WTC11 (cell line): ENCODE data around the gene RTN3. TPM values are rescaled to one million over a fixed set of nuclear protein-coding genes. Genes with fewer than 3 reads are reported as not detected.

ENCODE experiments used
- CBFB ChIP-seq: sonication (generic); formaldehyde crosslinking; IDR thresholded peaks from 2 replicates; pipeline ENCODE4 v1.8.1; 2022; ENCODE audit warnings: mild to moderate bottlenecking, low read depth, missing genetic modification reagents
- CREM ChIP-seq: sonication (generic); formaldehyde crosslinking; IDR thresholded peaks from 2 replicates; pipeline ENCODE4 v1.8.1; 2022; ENCODE audit warnings: mild to moderate bottlenecking, missing genetic modification reagents, moderate library complexity
- CTCF ChIP-seq: fragments of 200-600 bp; IDR thresholded peaks from 2 replicates; pipeline ENCODE4 v1.8.0; 2022; ENCODE audit warnings: antibody characterized with exemption
- E2F1 ChIP-seq: sonication (generic); formaldehyde crosslinking; IDR thresholded peaks from 2 replicates; pipeline ENCODE4 v1.8.0; 2022; ENCODE audit warnings: mild to moderate bottlenecking, missing genetic modification reagents
- GRHL2 ChIP-seq: fragments of 250-450 bp; sonication (Bioruptor Pico); IDR thresholded peaks from 2 replicates; pipeline ENCODE4 v1.8.0; 2022; ENCODE audit warnings: mild to moderate bottlenecking, moderate library complexity; ENCODE audit not compliant: insufficient replicate concordance, severe bottlenecking
- GTF2I ChIP-seq: fragments of 250-450 bp; sonication (Bioruptor Pico); conservative IDR thresholded peaks from 2 replicates; pipeline ENCODE4 v1.4.0; 2021; ENCODE audit warnings: mild to moderate bottlenecking
- IRF1 ChIP-seq: sonication (generic); formaldehyde crosslinking; IDR thresholded peaks from 2 replicates; pipeline ENCODE4 v1.8.0; 2023; ENCODE audit warnings: missing genetic modification reagents
- IRF2 ChIP-seq: sonication (generic); formaldehyde crosslinking; IDR thresholded peaks from 2 replicates; pipeline ENCODE4 v1.8.0; 2022; ENCODE audit warnings: low read depth, missing genetic modification reagents, borderline replicate concordance
- MAX ChIP-seq: sonication (generic); formaldehyde crosslinking; IDR thresholded peaks from 2 replicates; pipeline ENCODE4 v1.8.0; 2022; ENCODE audit warnings: mild to moderate bottlenecking, missing genetic modification reagents
- MXD4 ChIP-seq: fragments of 250-450 bp; sonication (Bioruptor Pico); IDR thresholded peaks from 2 replicates; pipeline ENCODE4 v1.8.0; 2021; ENCODE audit warnings: mild to moderate bottlenecking, moderate library complexity, borderline replicate concordance
- MYBL2 ChIP-seq: sonication (generic); formaldehyde crosslinking; IDR thresholded peaks from 2 replicates; pipeline ENCODE4 v1.8.1; 2023; ENCODE audit warnings: mild to moderate bottlenecking, moderate library complexity, missing genetic modification reagents
- NR1H2 ChIP-seq: sonication (generic); formaldehyde crosslinking; IDR thresholded peaks from 2 replicates; pipeline ENCODE4 v1.9.0; 2021; ENCODE audit warnings: mild to moderate bottlenecking, moderate library complexity, missing genetic modification reagents
- SMAD3 ChIP-seq: sonication (generic); formaldehyde crosslinking; IDR thresholded peaks from 2 replicates; pipeline ENCODE4 v1.8.0; 2022; ENCODE audit warnings: missing genetic modification reagents, mild to moderate bottlenecking, borderline replicate concordance
- SMAD4 ChIP-seq: sonication (generic); formaldehyde crosslinking; IDR thresholded peaks from 2 replicates; pipeline ENCODE4 v1.8.0; 2022; ENCODE audit warnings: mild to moderate bottlenecking, missing genetic modification reagents
- ZBTB21 ChIP-seq: sonication (generic); formaldehyde crosslinking; IDR thresholded peaks from 2 replicates; pipeline ENCODE4 v1.8.1; 2023; ENCODE audit warnings: mild to moderate bottlenecking, missing genetic modification reagents, borderline replicate concordance
- ZNF121 ChIP-seq: sonication (generic); formaldehyde crosslinking; IDR thresholded peaks from 2 replicates; pipeline ENCODE4 v1.8.0; 2023; ENCODE audit warnings: missing genetic modification reagents
- ZNF423 ChIP-seq: fragments of 250-450 bp; sonication (Bioruptor Pico); IDR thresholded peaks from 2 replicates; pipeline ENCODE4 v2.1.2; 2022; ENCODE audit warnings: mild to moderate bottlenecking, moderate library complexity
- ZNF671 ChIP-seq: fragments of 250-450 bp; sonication (Bioruptor Pico); IDR thresholded peaks from 2 replicates; pipeline ENCODE4 v1.8.0; 2021; ENCODE audit warnings: mild to moderate bottlenecking
- total RNA-seq: library from RNA; stranded (reverse); gene quantifications from 3 replicates; pipeline ENCODE4 v1.2.3, GENCODE V29; 2021
- TF ChIP-seq, protein P1 (sequence below): sonication (generic); formaldehyde crosslinking; IDR thresholded peaks from 2 replicates; pipeline ENCODE4 v1.8.0; 2022; ENCODE audit warnings: missing genetic modification reagents
- TF ChIP-seq, protein P2 (sequence below): fragments of 250-450 bp; sonication (Bioruptor Pico); IDR thresholded peaks from 2 replicates; pipeline ENCODE4 v1.9.0; 2021; ENCODE audit warnings: mild to moderate bottlenecking
- TF ChIP-seq, protein P3 (sequence below): sonication (generic); formaldehyde crosslinking; IDR thresholded peaks from 2 replicates; pipeline ENCODE4 v1.8.0; 2023; ENCODE audit warnings: mild to moderate bottlenecking, missing genetic modification reagents
- TF ChIP-seq, protein P4 (sequence below): sonication (generic); formaldehyde crosslinking; IDR thresholded peaks from 2 replicates; pipeline ENCODE4 v1.8.1; 2022; ENCODE audit warnings: mild to moderate bottlenecking, moderate library complexity, missing genetic modification reagents
- TF ChIP-seq, protein P5 (sequence below): fragments of 250-450 bp; sonication (Bioruptor Pico); IDR thresholded peaks from 2 replicates; pipeline ENCODE4 v1.8.0; 2021; ENCODE audit warnings: mild to moderate bottlenecking

RTN3 gene
- total RNA-seq, 1 experiment from 2014 or later = 159 TPM

GRCh38 chr11:63762654-63763495 is 81.6 kb downstream of the RTN3 start (continued):
- no peak for TF ChIP-seq SMAD3 (CRISPR knock-in tag)
- TF ChIP-seq, protein P1, sequence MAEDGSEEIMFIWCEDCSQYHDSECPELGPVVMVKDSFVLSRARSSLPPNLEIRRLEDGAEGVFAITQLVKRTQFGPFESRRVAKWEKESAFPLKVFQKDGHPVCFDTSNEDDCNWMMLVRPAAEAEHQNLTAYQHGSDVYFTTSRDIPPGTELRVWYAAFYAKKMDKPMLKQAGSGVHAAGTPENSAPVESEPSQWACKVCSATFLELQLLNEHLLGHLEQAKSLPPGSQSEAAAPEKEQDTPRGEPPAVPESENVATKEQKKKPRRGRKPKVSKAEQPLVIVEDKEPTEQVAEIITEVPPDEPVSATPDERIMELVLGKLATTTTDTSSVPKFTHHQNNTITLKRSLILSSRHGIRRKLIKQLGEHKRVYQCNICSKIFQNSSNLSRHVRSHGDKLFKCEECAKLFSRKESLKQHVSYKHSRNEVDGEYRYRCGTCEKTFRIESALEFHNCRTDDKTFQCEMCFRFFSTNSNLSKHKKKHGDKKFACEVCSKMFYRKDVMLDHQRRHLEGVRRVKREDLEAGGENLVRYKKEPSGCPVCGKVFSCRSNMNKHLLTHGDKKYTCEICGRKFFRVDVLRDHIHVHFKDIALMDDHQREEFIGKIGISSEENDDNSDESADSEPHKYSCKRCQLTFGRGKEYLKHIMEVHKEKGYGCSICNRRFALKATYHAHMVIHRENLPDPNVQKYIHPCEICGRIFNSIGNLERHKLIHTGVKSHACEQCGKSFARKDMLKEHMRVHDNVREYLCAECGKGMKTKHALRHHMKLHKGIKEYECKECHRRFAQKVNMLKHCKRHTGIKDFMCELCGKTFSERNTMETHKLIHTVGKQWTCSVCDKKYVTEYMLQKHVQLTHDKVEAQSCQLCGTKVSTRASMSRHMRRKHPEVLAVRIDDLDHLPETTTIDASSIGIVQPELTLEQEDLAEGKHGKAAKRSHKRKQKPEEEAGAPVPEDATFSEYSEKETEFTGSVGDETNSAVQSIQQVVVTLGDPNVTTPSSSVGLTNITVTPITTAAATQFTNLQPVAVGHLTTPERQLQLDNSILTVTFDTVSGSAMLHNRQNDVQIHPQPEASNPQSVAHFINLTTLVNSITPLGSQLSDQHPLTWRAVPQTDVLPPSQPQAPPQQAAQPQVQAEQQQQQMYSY = no peak
- peak; percentile 48; the same call in 1 of the 2 replicates for TF ChIP-seq MAX (CRISPR knock-in tag)
- TF ChIP-seq MYBL2 (CRISPR knock-in tag) = no peak
- TF ChIP-seq, protein P2, sequence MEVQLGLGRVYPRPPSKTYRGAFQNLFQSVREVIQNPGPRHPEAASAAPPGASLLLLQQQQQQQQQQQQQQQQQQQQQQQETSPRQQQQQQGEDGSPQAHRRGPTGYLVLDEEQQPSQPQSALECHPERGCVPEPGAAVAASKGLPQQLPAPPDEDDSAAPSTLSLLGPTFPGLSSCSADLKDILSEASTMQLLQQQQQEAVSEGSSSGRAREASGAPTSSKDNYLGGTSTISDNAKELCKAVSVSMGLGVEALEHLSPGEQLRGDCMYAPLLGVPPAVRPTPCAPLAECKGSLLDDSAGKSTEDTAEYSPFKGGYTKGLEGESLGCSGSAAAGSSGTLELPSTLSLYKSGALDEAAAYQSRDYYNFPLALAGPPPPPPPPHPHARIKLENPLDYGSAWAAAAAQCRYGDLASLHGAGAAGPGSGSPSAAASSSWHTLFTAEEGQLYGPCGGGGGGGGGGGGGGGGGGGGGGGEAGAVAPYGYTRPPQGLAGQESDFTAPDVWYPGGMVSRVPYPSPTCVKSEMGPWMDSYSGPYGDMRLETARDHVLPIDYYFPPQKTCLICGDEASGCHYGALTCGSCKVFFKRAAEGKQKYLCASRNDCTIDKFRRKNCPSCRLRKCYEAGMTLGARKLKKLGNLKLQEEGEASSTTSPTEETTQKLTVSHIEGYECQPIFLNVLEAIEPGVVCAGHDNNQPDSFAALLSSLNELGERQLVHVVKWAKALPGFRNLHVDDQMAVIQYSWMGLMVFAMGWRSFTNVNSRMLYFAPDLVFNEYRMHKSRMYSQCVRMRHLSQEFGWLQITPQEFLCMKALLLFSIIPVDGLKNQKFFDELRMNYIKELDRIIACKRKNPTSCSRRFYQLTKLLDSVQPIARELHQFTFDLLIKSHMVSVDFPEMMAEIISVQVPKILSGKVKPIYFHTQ (CRISPR knock-in tag) = no peak
- no peak for TF ChIP-seq ZNF121 (CRISPR knock-in tag)
- TF ChIP-seq ZNF671 (CRISPR knock-in tag) = no peak
- TF ChIP-seq ZNF423 (CRISPR knock-in tag) = 0 out of 2 replicates have a peak, but pooled peaks have one; percentile 4
- no peak for TF ChIP-seq MXD4 (CRISPR knock-in tag)
- no peak; the same call in 1 of the 2 replicates for TF ChIP-seq IRF1
- no peak for TF ChIP-seq ZBTB21
- TF ChIP-seq, protein P3, sequence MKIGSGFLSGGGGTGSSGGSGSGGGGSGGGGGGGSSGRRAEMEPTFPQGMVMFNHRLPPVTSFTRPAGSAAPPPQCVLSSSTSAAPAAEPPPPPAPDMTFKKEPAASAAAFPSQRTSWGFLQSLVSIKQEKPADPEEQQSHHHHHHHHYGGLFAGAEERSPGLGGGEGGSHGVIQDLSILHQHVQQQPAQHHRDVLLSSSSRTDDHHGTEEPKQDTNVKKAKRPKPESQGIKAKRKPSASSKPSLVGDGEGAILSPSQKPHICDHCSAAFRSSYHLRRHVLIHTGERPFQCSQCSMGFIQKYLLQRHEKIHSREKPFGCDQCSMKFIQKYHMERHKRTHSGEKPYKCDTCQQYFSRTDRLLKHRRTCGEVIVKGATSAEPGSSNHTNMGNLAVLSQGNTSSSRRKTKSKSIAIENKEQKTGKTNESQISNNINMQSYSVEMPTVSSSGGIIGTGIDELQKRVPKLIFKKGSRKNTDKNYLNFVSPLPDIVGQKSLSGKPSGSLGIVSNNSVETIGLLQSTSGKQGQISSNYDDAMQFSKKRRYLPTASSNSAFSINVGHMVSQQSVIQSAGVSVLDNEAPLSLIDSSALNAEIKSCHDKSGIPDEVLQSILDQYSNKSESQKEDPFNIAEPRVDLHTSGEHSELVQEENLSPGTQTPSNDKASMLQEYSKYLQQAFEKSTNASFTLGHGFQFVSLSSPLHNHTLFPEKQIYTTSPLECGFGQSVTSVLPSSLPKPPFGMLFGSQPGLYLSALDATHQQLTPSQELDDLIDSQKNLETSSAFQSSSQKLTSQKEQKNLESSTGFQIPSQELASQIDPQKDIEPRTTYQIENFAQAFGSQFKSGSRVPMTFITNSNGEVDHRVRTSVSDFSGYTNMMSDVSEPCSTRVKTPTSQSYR (CRISPR knock-in tag) = no peak
- TF ChIP-seq IRF2 (CRISPR knock-in tag) = peak; percentile 28; the same call in 1 of the 2 replicates
- no peak for TF ChIP-seq CREM (CRISPR knock-in tag)
- no peak for TF ChIP-seq CTCF
- TF ChIP-seq GRHL2 = no peak
- no peak for TF ChIP-seq SMAD4
- TF ChIP-seq, protein P4, sequence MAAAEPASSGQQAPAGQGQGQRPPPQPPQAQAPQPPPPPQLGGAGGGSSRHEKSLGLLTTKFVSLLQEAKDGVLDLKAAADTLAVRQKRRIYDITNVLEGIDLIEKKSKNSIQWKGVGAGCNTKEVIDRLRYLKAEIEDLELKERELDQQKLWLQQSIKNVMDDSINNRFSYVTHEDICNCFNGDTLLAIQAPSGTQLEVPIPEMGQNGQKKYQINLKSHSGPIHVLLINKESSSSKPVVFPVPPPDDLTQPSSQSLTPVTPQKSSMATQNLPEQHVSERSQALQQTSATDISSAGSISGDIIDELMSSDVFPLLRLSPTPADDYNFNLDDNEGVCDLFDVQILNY (CRISPR knock-in tag) = no peak; the same call in 1 of the 2 replicates
- TF ChIP-seq GTF2I (CRISPR knock-in tag) = no peak
- no peak for TF ChIP-seq CBFB (CRISPR knock-in tag)
- TF ChIP-seq E2F1 (CRISPR knock-in tag) = no peak
- no peak for TF ChIP-seq NR1H2
- TF ChIP-seq, protein P5, sequence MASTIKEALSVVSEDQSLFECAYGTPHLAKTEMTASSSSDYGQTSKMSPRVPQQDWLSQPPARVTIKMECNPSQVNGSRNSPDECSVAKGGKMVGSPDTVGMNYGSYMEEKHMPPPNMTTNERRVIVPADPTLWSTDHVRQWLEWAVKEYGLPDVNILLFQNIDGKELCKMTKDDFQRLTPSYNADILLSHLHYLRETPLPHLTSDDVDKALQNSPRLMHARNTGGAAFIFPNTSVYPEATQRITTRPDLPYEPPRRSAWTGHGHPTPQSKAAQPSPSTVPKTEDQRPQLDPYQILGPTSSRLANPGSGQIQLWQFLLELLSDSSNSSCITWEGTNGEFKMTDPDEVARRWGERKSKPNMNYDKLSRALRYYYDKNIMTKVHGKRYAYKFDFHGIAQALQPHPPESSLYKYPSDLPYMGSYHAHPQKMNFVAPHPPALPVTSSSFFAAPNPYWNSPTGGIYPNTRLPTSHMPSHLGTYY (CRISPR knock-in tag) = no peak
